ENCODE results near the gene HOMER2.
A peak's percentile ranks its signal among the peaks of the same experiment; 100 is the strongest.

- TF ChIP-seq ZNF549 (tag by site-specific recombination; IDR thresholded peaks at IDR 0.05) (no peak), KLF1 (tag by site-specific recombination; IDR thresholded peaks at IDR 0.05) (peak; percentile 25; the same call in 1 of the 2 replicates), CTCF (tag by site-specific recombination; IDR thresholded peaks at IDR 0.05) (no peak), ZNF341 (tag by site-specific recombination; IDR thresholded peaks at IDR 0.05; ENCODE audit: low read depth) (no peak), ZNF610 (tag by site-specific recombination; IDR thresholded peaks at IDR 0.05; ENCODE audit: borderline replicate concordance) (no peak), YY1 (tag by site-specific recombination; IDR thresholded peaks at IDR 0.05) (no peak)
Observed at GRCh38 chr15:82854554-82854953, 98.0 kb downstream of the HOMER2 start.

Data from HEK293 (cell line).